SK-N-SH treated with all-trans-retinoic acid at 6 μM for 48 hours (cell line): ENCODE data around the gene POLE2.

Source experiments
- ARNTL ChIP-seq: fragments of 450-650 bp; formaldehyde crosslinking; IDR thresholded peaks from 2 replicates; pipeline ENCODE4 v1.5.0; 2020; ENCODE audit warnings: low read depth, mild to moderate bottlenecking, moderate library complexity, borderline replicate concordance
- BACH2 ChIP-seq: fragments of 250-450 bp; sonication (Bioruptor Pico); IDR thresholded peaks from 2 replicates; pipeline ENCODE4 v1.9.0; 2021; ENCODE audit warnings: mild to moderate bottlenecking, borderline replicate concordance
- CREB5 ChIP-seq: fragments of 250-450 bp; sonication (Bioruptor Pico); IDR thresholded peaks from 2 replicates; pipeline ENCODE4 v1.5.1; 2020; ENCODE audit warnings: low read depth, mild to moderate bottlenecking, moderate library complexity
- GLIS3 ChIP-seq: fragments of 250-450 bp; sonication (Bioruptor Pico); IDR thresholded peaks from 2 replicates; pipeline ENCODE4 v1.5.0; 2020; ENCODE audit warnings: mild to moderate bottlenecking, moderate library complexity
- ISL1 ChIP-seq: fragments of 250-450 bp; sonication (Bioruptor Pico); IDR thresholded peaks from 2 replicates; pipeline ENCODE4 v2.1.2; 2022; ENCODE audit warnings: mild to moderate bottlenecking, moderate library complexity
- OSR1 ChIP-seq: fragments of 250-450 bp; sonication (Bioruptor Pico); IDR thresholded peaks from 2 replicates; pipeline ENCODE4 v1.8.0; 2022; ENCODE audit warnings: moderate library complexity, mild to moderate bottlenecking, inconsistent platforms
- PATZ1 ChIP-seq: fragments of 250-450 bp; sonication (Bioruptor Pico); IDR thresholded peaks from 2 replicates; pipeline ENCODE4 v1.8.0; 2020; ENCODE audit warnings: mild to moderate bottlenecking, moderate library complexity, borderline replicate concordance
- PPARA ChIP-seq: fragments of 250-450 bp; sonication (Bioruptor Pico); IDR thresholded peaks from 2 replicates; pipeline ENCODE4 v1.5.0; 2020; ENCODE audit warnings: mild to moderate bottlenecking, borderline replicate concordance
- TSHZ2 ChIP-seq: fragments of 250-450 bp; sonication (Bioruptor Pico); IDR thresholded peaks from 2 replicates; pipeline ENCODE4 v1.5.0; 2020; ENCODE audit warnings: mild to moderate bottlenecking, moderate library complexity
- ZFP3 ChIP-seq: fragments of 250-450 bp; sonication (Bioruptor Pico); IDR thresholded peaks from 2 replicates; pipeline ENCODE4 v1.5.0; 2020; ENCODE audit warnings: mild to moderate bottlenecking, moderate library complexity
- ZFP30 ChIP-seq: fragments of 450-650 bp; formaldehyde crosslinking; IDR thresholded peaks from 2 replicates; pipeline ENCODE4 v1.5.0; 2022; ENCODE audit warnings: mild to moderate bottlenecking, moderate library complexity
- ZNF70 ChIP-seq: fragments of 450-650 bp; formaldehyde crosslinking; IDR thresholded peaks from 2 replicates; pipeline ENCODE4 v1.5.0; 2020; ENCODE audit warnings: mild to moderate bottlenecking, moderate library complexity
- TF ChIP-seq, protein P1 (sequence below): fragments of 250-450 bp; sonication (Bioruptor Pico); IDR thresholded peaks from 2 replicates; pipeline ENCODE4 v1.5.1; 2021; ENCODE audit warnings: mild to moderate bottlenecking, moderate library complexity

GRCh38 chr14:49692193-49692757 is 4.3 kb upstream of the POLE2 start:
- TF ChIP-seq ZFP3 (CRISPR knock-in tag): no peak
- TF ChIP-seq TSHZ2 (CRISPR knock-in tag): no peak
- TF ChIP-seq ZFP30 (CRISPR knock-in tag): no peak
- TF ChIP-seq GLIS3 (CRISPR knock-in tag): no peak
- TF ChIP-seq PATZ1: no peak
- TF ChIP-seq, protein P1, sequence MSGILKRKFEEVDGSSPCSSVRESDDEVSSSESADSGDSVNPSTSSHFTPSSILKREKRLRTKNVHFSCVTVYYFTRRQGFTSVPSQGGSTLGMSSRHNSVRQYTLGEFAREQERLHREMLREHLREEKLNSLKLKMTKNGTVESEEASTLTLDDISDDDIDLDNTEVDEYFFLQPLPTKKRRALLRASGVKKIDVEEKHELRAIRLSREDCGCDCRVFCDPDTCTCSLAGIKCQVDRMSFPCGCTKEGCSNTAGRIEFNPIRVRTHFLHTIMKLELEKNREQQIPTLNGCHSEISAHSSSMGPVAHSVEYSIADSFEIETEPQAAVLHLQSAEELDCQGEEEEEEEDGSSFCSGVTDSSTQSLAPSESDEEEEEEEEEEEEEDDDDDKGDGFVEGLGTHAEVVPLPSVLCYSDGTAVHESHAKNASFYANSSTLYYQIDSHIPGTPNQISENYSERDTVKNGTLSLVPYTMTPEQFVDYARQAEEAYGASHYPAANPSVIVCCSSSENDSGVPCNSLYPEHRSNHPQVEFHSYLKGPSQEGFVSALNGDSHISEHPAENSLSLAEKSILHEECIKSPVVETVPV (CRISPR knock-in tag): no peak
- TF ChIP-seq OSR1: no peak
- TF ChIP-seq CREB5 (CRISPR knock-in tag): no peak
- TF ChIP-seq ISL1 (CRISPR knock-in tag): no peak
- TF ChIP-seq PPARA (CRISPR knock-in tag): no peak
- TF ChIP-seq BACH2 (CRISPR knock-in tag): no peak
- no peak for TF ChIP-seq ZNF70
- TF ChIP-seq ARNTL (CRISPR knock-in tag): no peak
